ENCODE results near the gene SPTLC3. TPM values are rescaled to one million over a fixed set of nuclear protein-coding genes. Genes with fewer than 3 reads are reported as not detected.

Gene SPTLC3
- total and polyA plus RNA-seq, 2 of the 13 experiments (the other 11 are each of a cell fraction or from before 2014, with no cell fraction given): 20.5 to 95.6 TPM

DNA sequence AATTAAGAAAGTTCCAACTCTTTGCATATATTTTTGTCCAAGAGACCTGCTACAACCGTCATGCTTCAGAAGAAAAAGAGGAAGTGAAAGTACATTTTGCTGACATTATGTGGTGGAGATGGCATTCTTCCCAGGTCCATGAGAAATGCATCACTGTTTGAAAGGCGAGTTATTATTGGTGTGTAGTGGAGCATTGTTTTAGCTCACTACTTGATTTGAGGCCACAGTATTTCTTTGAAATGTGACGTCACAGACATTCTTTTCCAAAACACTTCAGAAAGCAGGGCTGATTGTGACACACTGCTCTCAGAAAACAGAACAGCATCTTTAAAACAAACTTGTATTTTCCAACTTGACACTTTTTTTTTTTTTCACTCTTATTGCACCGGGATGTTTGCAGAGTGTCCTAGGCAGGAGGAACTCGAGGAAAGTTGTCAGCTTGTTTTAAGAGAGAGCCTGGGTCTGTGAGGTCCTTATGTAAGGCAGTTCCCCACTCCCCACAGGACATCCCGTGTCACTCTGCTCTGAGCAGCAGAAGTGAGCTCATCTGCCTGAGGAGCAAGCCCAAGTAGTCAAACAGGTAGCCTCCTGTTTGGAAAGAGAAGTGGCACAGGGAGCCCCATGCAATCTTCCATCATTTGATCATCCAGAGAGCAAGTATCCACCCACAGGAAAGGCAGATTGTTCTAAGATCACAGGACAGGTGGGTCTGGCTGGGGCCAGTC, 1.1 kb downstream of the SPTLC3 start:
- peak; percentile 63 for DNase-seq (ENCODE audit: low spot score)
- CTCF ChIA-PET (ENCODE audit: low intra/inter-chr PET ratio, low total read pairs): interaction anchor here (0.9 kb wide), 1 partner anchor 96 kb away, joined by 4 read pairs; no protein-coding TSS in a partner anchor
- H3K4me2 ChIP-seq (ENCODE audit: low read depth, low read length): peak overlapping the region; percentile 95
- no peaks in the 10 kb centered on the region for H3K9me3 ChIP-seq (ENCODE audit: low read length)
- H3K27ac ChIP-seq (ENCODE audit: extremely low read length, insufficient read depth, low read length): peak overlapping the region; percentile 49
- H3K4me3 ChIP-seq (replicated peaks in 1 of 3; ENCODE audit: insufficient read depth in 1 of 3, low read depth in 2 of 3, low read length in 3 of 3): peak overlapping the region; percentile 50 to 76 (median 67)
- POLR2A ChIA-PET: interaction anchor here (0.7 to 3.4 kb wide), 9 partner anchors 11 to 80 kb away, joined by 3 to 31 read pairs (median 5); no protein-coding TSS in a partner anchor
- 6% methylated on average over 6 of the region's 6 CpGs for WGBS (ENCODE audit: low lambda C conversion rate)
- no TSS peak for BruUV-seq (replicated peaks)
- ATAC-seq: peak; percentile 66
- FAIRE-seq: peak; percentile 28
- no peaks in the 10 kb centered on the region; a peak in 1 of 5 replicates for H3K27me3 ChIP-seq (ENCODE audit: control insufficient read depth in 1 of 2, insufficient read depth in 2 of 2, low read length in 2 of 2)
- H3K36me3 ChIP-seq (replicated peaks in 1 of 2; ENCODE audit: control insufficient read depth in 1 of 2, insufficient read depth in 2 of 2, low read length in 2 of 2): peaks cover 0 to 9% of the 10 kb centered on the region in 2 experiments; a peak in 3 of 5 replicates
- H3K9ac ChIP-seq (ENCODE audit: insufficient read depth, low read depth, low read length): peak overlapping the region; percentile 64
- H2AFZ ChIP-seq (ENCODE audit: low read length): peak overlapping the region; percentile 73
- in situ Hi-C loops (cut with HindIII; ENCODE audit: extremely low pct_ligation_motif_present, low pct_unique_long_range_greater_than_20kb): no loop called here
- peaks cover 73% of the 10 kb centered on the region for H3K4me1 ChIP-seq (ENCODE audit: insufficient read depth, low read length)
- intact Hi-C loops (cut with micrococcal nuclease; ENCODE audit: unreplicated experiment): loop anchor here (1.0 to 5.0 kb wide), 5 partner anchors 17 to 772 kb away; partner anchors contain the start of gene ESF1
- H4K20me1 ChIP-seq (ENCODE audit: insufficient read depth, low read length): no peaks in the 10 kb centered on the region
- peaks cover 26% of the 10 kb centered on the region for H3K79me2 ChIP-seq (ENCODE audit: insufficient read depth, low read length)
- TF ChIP-seq AKNA (CRISPR knock-in tag; IDR thresholded peaks at IDR 0.05; ENCODE audit: borderline replicate concordance) (no peak), PCBP2 (optimal IDR thresholded peaks at IDR 0.05; ENCODE audit: low read depth, low read length, poor library complexity, severe bottlenecking) (no peak), ZNF839 (CRISPR knock-in tag; IDR thresholded peaks at IDR 0.05; ENCODE audit: borderline replicate concordance) (no peak), ZNF326 (CRISPR knock-in tag; IDR thresholded peaks at IDR 0.05; ENCODE audit: borderline replicate concordance) (no peak), NFKBIZ (CRISPR knock-in tag; IDR thresholded peaks at IDR 0.05) (no peak), ZNF75D (CRISPR knock-in tag; IDR thresholded peaks at IDR 0.05; ENCODE audit: borderline replicate concordance) (no peak), ZNF572 (CRISPR knock-in tag; IDR thresholded peaks at IDR 0.05) (no peak), PRDM10 (CRISPR knock-in tag; IDR thresholded peaks at IDR 0.05; ENCODE audit: low read depth) (no peak), ZNF383 (CRISPR knock-in tag; IDR thresholded peaks at IDR 0.05; ENCODE audit: borderline replicate concordance) (no peak), RCOR2 (CRISPR knock-in tag; IDR thresholded peaks at IDR 0.05) (no peak; the same call in 1 of the 2 replicates), POLR2A (IDR thresholded peaks at IDR 0.05; ENCODE audit: insufficient read depth in 1 of 2, low read depth in 2 of 2, low read length in 2 of 2) (no peak), XBP1 (CRISPR knock-in tag; IDR thresholded peaks at IDR 0.05) (no peak)
- TF ChIP-seq, protein P1, sequence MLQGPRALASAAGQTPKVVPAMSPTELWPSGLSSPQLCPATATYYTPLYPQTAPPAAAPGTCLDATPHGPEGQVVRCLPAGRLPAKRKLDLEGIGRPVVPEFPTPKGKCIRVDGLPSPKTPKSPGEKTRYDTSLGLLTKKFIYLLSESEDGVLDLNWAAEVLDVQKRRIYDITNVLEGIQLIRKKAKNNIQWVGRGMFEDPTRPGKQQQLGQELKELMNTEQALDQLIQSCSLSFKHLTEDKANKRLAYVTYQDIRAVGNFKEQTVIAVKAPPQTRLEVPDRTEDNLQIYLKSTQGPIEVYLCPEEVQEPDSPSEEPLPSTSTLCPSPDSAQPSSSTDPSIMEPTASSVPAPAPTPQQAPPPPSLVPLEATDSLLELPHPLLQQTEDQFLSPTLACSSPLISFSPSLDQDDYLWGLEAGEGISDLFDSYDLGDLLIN (CRISPR knock-in tag; IDR thresholded peaks at IDR 0.05; ENCODE audit: borderline replicate concordance): 0 out of 2 replicates have a peak, but pooled peaks have one; percentile 28
